HG03378 (cell line): ENCODE measurements around the gene REPS2.

Experiments
- ATAC-seq: cut with Tn5 transposase; IDR thresholded peaks from one replicate; pipeline ENCODE4 v1.9.1; 2021; ENCODE audit warnings: mild to moderate bottlenecking, moderate library complexity; ENCODE audit not compliant: unreplicated experiment

Gene REPS2

DNA sequence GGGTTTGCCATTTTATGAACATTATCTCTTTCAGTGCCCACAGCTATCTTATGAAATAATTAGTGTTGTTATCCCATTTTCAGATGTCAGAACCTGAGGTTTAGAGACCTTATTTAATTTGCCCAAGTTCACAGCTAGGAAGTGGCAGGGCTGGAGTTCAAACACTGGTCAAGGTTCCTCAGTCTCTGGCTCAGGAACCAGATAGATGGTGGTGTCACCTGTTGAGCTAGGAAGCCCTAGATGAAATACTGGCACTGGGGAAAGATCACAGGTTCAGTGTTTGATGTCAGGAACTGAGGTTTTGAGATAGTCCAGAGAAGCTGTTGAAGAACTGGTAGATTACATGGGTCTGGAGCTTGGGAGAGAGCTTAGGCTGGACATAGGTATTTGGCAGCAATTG, 85.4 kb downstream of the REPS2 start:
- no peak for ATAC-seq

DNA sequence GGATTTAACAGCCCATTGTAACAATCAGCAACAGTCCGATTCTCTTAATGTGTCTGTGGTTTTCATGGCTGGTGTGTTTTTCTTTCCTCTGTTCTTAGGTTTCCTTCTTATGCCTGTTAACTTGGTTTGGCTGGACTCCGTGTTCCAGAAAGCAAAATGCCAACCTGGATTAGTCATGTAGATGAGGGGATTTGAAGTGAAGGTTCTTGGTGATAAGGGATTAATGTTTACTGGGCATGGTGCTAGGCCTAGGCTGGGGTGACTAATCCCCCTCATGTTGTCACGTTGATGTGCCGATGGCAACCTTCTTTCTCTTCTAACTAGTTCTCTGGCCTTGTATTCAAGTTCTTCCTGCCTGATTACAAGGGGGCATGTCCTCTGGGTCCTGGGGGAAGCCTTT, 85.9 kb downstream of the REPS2 start:
- ATAC-seq = no peak

DNA sequence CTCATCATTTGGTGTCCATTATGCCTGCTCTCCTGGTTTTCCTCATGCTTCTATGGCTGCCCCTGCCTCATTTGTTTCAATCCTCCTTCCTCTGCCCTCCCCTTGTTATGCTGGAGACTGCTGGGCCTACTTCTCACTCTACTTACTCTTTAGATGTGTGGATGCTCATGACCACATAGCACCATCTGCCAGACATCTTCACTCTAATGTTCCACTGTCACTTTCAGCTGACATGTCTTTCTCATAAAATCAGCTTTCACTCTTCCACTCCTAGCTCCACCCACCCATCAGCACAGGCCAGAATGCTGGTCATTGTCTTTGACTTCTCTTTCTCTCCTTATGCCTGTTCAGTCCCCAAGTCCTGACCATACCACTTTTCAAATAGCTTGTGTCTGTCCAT, 86.8 kb downstream of the REPS2 start:
- no peak for ATAC-seq

DNA sequence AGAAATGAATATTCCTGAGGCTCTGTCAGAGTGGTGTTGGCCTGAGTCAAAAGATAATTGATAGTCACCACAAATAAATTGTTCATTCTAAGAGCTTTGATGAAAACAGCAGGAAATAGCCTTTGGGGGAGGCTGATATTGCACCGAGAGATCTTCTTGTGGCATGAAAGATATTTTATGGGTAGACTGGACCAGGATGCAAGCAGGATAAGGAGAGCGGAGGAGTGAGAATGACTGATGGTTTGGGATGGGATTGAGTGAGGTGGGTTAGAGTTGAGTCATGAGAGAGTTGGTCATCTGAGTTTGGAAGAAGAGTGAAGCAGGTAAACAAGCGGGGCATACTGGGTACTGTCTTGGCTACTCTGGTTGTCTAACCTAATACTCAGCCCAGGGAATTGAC, 88.7 kb downstream of the REPS2 start:
- no peak for ATAC-seq

DNA sequence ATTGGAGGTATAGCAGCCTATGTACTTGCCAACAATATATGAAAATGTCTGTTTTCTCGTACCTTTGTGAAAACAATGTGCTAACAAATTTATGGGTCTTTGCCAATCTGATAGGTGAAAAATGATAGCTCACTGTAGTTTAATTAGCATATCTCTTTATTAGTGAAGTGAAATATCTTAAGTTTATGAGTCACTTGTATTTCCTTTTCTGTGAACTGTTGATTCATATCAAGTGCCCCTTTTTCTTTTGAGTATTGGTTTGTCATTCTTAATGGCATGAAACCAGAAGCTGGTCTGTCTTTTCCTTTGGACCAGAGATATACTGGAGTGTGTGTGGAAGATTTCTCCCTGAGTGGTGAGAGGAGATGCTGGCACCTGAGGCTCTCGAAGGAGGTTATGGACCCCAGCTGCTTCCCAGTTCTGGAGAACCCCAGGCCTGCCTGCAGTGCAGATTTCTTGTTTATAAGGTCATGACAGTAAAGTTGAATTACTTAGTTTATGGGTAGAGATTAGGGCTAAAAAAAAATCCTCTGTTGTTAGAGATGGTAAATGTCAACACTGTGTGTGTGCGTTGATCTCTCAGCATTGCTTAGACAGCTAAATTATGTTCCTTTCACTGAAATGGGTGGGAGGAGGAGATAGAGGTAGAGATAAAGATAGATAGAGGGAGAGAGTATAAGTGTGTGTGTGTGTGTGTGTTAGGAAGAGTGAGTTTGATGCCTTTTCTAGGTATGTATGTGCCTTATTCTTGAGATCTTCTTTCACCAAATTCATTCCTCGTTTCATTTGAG, 89.9 kb downstream of the REPS2 start:
- ATAC-seq = no peak

DNA sequence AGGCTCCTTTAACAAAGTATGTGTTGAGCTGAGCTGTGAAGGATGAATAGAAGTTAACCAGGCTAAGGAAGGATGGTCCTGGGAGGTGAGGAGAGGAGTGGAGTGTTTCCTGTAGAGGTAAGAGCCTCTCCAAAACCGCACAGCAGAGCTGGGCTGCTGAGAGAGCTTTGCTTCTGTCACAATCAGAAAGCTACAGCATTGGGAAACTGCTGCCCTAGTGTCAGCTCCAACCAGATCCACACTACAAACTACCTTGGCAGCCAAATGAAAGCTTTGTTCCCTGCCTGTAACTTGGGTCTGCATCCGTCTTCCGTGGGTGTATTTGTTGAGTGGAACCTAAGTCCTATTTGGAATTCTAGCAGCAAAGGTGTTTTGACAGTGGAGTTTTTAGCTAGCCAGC, 91.8 kb downstream of the REPS2 start:
- ATAC-seq = no peak

DNA sequence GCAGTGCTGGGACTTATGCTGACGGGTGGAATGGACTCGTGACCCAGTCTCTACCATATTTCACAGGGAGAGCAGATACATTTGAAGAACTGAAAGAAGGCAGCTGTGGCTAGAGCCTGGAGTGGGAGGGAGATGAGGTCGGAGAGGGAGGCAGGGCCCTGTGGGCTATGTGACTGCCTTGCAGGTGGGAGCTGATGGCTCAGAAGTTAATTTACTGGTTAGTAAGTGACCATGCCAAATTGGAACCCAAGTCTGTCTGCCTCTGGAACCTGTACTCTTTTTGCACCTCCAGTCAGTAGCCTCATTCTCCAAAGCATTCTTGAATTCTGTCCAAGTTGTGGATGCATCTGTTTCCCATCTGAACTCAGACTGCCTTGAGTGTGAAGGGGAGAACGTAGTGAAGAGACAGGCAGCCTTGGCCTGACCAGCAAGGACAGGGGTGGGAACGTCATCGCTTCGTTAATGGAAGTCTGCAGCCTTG, 92.3 kb downstream of the REPS2 start:
- ATAC-seq = no peak

DNA sequence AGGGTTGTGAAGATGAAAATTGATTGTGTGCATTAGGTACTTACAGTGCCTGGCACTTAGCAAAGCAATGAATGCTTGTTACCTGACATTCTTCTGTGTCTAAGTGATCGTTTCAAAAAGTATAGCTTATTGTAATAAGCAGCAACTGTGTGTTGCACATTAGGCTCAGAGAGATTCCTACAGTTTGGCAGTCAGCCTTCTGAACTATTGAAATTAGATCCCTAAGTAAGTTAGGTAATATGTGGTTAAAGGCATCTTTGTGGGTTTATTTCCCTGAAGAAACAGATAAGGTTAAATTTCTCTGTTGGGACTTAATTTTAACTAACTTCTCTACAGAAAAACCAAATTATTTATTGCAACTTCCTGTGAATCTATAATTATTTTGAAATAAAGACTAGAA, 93.4 kb downstream of the REPS2 start:
- ATAC-seq = no peak

DNA sequence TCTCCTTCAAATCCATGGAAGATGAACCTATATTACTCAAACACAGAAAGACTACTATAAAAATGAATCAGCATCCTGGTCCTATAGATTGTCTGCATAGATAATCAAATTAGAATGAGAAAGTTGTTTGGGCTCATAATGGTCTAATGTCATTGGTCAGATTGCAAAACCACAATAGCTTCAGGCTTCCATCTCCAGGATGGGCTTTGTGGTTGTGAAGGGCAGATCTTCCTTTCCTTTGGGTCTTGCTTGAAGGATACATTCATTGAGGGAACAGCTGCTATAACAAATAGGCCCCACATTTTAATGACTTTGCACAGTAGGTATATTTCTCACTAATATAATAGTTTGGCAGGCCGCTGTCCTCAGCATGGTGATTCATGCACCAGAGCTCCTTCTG, 94.3 kb downstream of the REPS2 start:
- no peak for ATAC-seq

DNA sequence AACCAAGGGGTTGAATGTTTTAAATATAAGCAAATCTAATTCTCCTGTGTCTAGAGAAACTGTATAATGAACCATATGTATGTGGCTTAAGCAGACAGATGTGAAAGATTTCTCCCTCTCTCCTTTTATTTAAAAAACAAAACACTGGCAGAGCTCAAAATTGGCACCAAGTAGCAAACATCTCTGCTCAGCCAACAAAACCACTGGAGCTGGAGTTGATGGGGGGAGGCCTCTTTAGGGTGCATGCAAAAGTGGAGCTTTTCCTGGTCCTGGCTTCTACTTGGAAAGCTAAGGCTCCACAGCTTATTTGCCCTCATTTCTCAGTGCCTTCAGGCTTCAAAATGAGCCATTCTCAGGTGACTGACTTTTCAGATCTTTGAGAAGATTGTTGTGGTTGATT, 95.6 kb downstream of the REPS2 start:
- no peak for ATAC-seq

DNA sequence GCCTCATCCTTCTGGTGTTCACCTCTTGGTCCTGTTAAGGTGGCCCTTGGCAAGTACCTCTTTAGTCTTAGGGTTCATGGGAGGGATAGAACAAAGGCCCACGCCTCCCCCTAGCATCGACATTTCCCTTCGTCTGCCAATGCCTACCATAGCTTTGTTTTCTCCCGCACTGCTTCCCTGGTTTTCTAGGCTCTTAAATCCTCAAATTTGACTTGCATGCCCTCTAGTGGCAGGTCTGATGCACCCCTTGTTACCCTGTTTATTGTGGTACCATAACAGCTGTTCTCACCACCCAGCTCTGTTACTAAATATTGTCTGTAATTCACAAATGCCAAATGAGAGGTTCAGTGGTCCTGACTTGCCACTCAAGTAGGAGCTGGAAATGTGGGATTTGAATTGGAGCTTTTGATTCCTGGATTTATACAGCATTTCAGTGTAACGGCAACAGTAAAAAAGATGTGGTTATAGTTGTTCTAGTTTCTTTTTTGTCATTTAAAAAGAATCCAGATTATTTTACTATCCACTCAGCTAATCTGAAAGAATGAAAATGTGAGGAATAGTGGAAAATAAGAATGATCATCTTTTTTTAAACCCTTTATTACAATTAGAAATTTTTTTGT, 100.1 kb downstream of the REPS2 start:
- peak; percentile 53 for ATAC-seq

DNA sequence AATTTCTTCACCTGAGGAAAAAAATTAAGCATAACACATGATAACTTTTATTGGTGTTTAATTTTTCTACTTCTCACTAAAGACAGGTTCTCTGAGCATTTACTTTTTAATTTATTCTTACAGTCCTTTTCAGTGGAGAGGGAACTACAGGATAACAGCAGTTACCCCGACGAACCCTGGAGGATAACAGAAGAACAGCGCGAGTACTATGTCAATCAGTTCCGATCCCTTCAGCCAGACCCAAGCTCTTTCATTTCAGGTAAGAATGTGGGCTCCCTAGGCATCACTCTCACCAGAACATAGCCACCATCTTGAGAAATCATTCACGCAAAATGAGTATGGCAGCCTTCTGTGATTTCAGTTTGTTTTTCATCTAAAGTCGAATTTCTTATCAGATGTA, 100.8 kb downstream of the REPS2 start:
- ATAC-seq = no peak

DNA sequence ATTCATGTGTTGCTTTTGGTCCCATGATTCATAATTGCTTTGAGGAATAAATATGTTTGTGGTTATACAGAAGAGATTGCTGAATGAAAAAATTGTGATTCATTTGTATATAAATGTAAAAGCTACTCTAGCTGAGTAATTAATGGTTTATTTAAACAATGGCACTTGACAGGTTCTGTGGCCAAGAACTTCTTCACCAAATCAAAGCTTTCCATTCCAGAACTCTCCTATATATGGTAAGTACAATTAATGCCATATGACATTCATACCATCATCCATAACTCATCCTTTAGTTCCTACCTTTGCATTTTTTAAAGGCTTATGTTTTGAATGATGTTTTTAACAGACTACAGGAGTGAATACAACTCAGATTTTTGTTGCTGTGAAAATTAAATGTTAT, 105.8 kb downstream of the REPS2 start:
- no peak for ATAC-seq

DNA sequence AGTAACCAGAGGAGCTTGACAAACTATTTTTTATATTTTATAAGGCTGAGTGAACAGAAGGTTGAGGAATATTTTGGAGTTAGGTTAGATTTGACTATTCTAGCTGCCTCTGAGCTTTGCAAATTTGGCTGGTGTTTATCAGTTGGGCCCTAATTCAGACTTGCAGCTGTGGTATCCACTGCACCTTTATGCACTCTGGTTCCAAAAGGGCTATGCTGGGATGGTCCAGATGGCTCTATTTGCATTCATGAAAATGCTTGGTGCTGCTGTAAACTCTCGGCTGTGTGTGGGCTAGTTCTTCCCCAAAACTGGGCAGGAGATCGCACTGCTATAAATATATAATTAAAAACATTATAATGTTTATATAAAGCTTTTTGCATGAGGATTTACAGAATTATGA, 106.3 kb downstream of the REPS2 start:
- ATAC-seq = no peak

DNA sequence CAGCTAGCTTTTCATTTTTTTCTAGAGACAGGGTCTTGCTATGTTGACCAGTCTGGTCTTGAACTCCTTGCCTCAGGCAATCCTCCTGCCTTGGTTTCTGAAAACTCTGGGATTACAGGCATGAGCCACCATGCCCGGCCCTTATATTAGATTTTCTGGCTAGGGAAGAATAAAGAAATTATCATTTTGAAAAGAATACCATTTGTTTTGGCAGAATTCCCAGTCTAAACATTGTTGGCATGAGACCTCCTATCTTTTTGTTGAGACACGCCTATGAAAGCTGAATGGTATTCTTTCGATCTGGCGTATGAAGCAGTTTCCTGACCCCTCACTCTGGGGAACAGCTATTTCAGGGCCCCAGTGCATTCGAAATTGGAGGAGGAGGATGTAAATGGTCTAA, 107.0 kb downstream of the REPS2 start:
- ATAC-seq = no peak

DNA sequence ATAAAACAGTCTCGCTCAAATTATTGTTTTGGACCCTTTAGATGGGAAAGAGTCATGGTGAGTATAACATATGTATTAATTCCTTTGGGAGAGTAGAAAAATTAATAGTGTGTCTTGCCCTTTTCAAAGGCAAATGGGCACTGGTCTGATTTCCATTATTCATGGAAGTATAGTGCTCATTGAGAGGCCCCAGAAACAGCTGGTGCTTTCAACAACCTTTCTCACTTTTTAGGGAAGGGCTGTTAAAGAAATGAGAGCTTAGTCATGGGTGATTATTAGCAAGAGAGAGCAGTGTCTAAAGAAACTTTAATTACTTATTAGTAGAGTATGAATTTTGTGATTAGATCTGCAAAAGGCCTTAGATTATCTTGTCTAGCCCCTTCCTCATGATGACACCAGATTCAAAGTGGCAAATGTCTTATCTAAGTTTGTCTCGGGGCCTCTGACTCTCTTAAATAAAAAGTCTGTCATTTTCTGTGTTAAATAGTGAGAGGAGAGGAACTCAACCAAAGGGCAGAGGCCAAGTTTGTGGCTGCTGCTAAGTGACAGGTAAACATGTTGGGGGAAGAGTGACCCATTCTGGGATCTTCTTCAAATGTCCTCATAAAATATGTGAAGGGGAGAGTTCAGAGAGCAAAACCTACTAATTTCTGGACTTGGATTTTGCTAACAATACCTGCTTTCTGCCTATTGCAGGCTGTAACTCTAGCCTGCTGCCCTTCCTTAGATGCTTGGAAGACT, 110.6 kb downstream of the REPS2 start:
- no peak for ATAC-seq

DNA sequence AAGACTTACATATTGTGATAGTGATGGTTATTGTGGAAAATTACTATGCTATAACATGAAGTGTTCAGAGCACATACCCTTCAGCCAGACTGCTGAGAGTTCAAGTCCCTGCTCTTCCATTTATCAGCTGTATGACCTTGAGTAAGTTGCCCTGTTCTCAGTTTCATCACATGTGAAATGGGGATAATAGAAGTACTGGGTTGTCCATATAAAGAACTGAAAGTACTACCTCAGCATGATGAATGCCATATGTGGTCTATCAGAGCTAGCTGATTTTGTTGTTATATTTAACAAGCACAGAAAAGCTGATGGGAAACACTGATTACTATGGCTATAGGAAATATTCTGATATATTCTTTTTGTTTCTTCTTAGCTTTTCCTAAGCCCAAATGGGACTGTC, 115.6 kb downstream of the REPS2 start:
- no peak for ATAC-seq

DNA sequence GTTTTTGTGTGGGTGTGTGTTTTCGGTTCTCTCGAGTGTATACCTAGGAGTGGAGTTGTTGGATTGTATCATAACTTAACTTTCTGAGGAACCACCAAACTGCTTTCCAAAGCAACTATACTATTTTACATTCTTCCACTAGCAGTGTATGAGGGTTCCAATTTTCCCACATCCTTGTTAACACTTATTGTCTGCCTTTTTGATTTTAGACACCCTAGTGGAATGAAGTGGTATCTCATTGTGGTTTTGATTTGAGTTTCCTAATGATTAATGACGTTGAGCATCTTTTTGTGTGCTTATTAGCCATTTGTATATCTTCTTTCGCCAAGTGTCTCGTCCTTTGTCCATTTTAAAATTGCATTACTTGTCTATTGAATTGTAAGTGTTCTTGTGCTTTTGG, 118.6 kb downstream of the REPS2 start:
- ATAC-seq = no peak

DNA sequence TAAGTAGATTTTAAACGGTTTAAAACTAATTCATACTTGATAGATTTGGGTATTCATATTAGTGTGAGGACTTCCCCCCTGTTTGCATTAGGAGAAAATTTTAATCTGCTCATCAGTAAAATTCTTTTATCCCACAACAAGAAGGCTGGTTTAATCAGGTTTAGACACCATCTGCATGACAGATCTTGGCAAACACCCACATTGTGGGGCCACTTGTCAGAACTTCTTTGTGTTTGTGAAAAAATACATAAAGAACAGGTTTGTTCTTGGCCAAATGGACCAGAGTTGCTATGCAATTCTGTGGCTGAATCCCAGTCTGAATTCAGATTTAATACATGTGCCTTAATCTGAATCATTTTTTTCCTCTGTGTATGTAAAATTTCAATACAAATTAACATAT, 121.1 kb downstream of the REPS2 start:
- ATAC-seq = no peak

DNA sequence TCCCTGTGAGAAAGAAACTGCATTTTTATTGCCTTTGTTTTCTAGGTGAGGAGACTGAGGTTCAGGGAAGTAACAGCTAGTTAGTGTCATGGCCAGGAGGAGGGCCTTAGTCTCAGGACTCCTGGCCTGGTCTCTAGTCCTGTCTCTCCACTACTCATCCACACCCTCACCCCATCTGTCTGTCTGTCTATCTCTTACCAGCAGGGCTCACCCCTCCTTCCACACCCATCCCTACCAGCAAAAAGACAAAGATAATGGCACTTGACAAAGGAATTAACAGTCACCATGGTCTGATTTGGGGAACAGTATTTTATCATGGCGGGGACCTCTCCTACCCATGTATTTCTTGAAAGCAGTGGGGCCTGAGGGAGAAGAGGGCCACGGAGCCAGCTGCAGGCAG, 125.8 kb downstream of the REPS2 start:
- no peak for ATAC-seq

DNA sequence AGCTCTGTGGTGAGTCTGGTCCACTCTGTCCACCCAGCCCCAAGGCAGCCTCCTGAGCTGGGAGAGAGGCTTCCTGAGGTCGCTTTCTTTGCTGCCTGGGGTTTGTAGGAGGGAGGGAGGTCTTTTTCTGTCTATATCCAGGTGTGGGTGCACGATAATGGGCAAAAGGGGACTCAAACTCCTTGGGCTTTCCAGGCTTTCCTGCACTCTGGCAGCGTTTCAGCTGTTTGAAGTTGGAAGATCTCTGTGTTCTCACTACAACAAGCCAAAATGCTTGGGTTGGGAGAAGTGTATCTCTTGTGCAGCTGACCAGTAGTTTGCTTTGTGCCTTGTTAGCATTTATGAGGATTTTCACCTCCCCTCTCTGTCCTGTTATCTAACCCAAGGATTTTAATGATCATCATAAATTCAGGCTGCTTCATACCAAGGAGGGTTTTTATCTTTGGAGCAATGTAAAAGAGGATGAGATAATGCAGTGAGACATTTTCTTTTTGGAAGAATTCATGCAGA, 126.3 kb downstream of the REPS2 start:
- no peak for ATAC-seq

DNA sequence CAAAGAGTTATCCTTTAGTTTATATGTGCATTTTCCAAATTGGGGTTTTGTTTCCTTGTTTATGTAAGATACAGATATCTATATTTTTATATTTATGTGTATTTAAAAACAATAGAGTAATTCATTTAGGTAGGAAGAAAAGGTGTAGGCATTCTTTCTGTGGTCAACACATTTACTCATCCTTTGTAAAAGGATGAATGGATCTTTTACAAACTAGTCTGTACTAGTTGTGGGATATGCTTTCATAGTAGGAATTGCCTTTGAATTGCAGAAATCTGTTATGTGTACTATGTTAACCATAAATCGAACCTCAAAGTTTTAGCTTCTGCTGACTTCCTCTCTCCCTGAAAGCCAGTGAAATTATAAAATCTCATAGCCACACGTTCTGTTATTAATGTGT, 128.5 kb downstream of the REPS2 start:
- ATAC-seq = no peak
